ENCODE results near the gene NKPD1. TPM values are rescaled to one million over a fixed set of nuclear protein-coding genes. Genes with fewer than 3 reads are reported as not detected.
A peak's percentile ranks its signal among the peaks of the same experiment; 100 is the strongest.

Gene NKPD1
- total and polyA plus RNA-seq, 9 of the 15 experiments (the other 6 are each of a cell fraction or from before 2014, with no cell fraction given): 0.03 to 0.09 (median 0.04) TPM; not detected in 5

- WGBS (ENCODE audit: insufficient coverage, low coverage, missing lambda C conversion rate): 88% methylated on average over 16 of the region's 21 CpGs
- Histone ChIP-seq H3K9me3 (replicated peaks; ENCODE audit: control insufficient read depth, insufficient read depth, low read depth, low read length) (no peaks in the 10 kb centered on the region), H2AFZ (ENCODE audit: low read depth, low read length) (no peak overlapping the region), H3K4me3 (no peak overlapping the region), H4K20me1 (replicated peaks; ENCODE audit: control insufficient read depth, insufficient read depth, low read length) (peaks cover 34% of the 10 kb centered on the region), H3K27me3 (ENCODE audit: control insufficient read depth in 2 of 2, insufficient read depth in 2 of 2, low read length in 2 of 2) (no peaks in the 10 kb centered on the region), H3K79me2 (ENCODE audit: control insufficient read depth, insufficient read depth, low read length) (peaks cover 73% of the 10 kb centered on the region), H3K27ac (ENCODE audit: extremely low read depth, low read depth, low read length) (no peak overlapping the region), H3K9ac (ENCODE audit: insufficient read depth in 1 of 2, low read depth in 2 of 2, low read length in 2 of 2) (peak overlapping the region in 1 of 2 experiments; percentile 84; a peak in 2 of 4 replicates), H3K4me2 (ENCODE audit: insufficient read depth, low read length) (no peak overlapping the region), H3K9me1 (ENCODE audit: control insufficient read depth, insufficient read depth, low read length) (peaks cover 5% of the 10 kb centered on the region), H3K4me1 (replicated peaks in 1 of 2; ENCODE audit: control insufficient read depth in 2 of 2, insufficient read depth in 2 of 2, low read length in 2 of 2) (peaks cover 4 to 34% of the 10 kb centered on the region in 2 experiments; a peak in 4 of 5 replicates), H3K36me3 (ENCODE audit: control insufficient read depth, insufficient read depth, low read length) (peaks cover 27% of the 10 kb centered on the region; the same call in 2 of the 3 replicates)
- intact Hi-C loops (cut with micrococcal nuclease): no loop called here
- POLR2A ChIA-PET: no interaction called here
- BruUV-seq (replicated peaks): no TSS peak
- CTCF ChIA-PET (ENCODE audit: low intra/inter-chr PET ratio): no interaction called here
- ATAC-seq (no peak; the same call in 1 of the 3 replicates), DNase-seq (ENCODE audit: extremely low read depth in 1 of 4, low spot score in 3 of 4) (no peak), FAIRE-seq (no peak)
- in situ Hi-C loops (cut with MboI): no loop called here
- TF ChIP-seq HEY1 (CRISPR knock-in tag; IDR thresholded peaks at IDR 0.05; ENCODE audit: borderline replicate concordance) (no peak), SIRT6 (IDR thresholded peaks at IDR 0.05; ENCODE audit: low read depth, low read length) (no peak), MYBL2 (IDR thresholded peaks at IDR 0.05; ENCODE audit: low read depth) (no peak), MYBL2 (CRISPR knock-in tag; IDR thresholded peaks at IDR 0.05; ENCODE audit: borderline replicate concordance) (no peak), ZBTB40 (IDR thresholded peaks at IDR 0.05) (no peak), ZBTB40 (CRISPR knock-in tag; IDR thresholded peaks at IDR 0.05) (no peak)
Measured at GRCh38 chr19:45115809-45116615, 44.8 kb downstream of the NKPD1 start.

All from K562 (cell line).